Uterus (tissue), 2 donors: ENCODE data around the gene ENO4.
A peak's percentile ranks its signal among the peaks of the same experiment; 100 is the strongest.

ENCODE experiments used
- CTCF ChIP-seq, 4 experiments: fragments of 200-600 bp in 2 of 4; fragments of 450-650 bp in 2 of 4; sonication (generic) in 2 of 4; IDR thresholded peaks; one replicate each; pipeline ENCODE4 v1.5.1; 2016 to 2019; ENCODE audit warnings: antibody characterized with exemption in 4 of 4, mild to moderate bottlenecking in 2 of 4, moderate library complexity in 1 of 4
- POLR2A ChIP-seq, 2 donors: fragments of 450-650 bp; IDR thresholded peaks; one replicate each; pipeline ENCODE4 v1.6.1; 2016; ENCODE audit warnings: antibody characterized with exemption in 2 of 2, mild to moderate bottlenecking in 1 of 2, moderate library complexity in 1 of 2

- TF ChIP-seq CTCF (IDR thresholded peaks at IDR 0.05) (no peak), POLR2A (IDR thresholded peaks at IDR 0.05) (peak in 1 of 2 donors; percentile 22)
Observed at GRCh38 chr10:116849248-116850057, at the start of gene ENO4.
